ENCODE data around the gene DROSHA.

DNA sequence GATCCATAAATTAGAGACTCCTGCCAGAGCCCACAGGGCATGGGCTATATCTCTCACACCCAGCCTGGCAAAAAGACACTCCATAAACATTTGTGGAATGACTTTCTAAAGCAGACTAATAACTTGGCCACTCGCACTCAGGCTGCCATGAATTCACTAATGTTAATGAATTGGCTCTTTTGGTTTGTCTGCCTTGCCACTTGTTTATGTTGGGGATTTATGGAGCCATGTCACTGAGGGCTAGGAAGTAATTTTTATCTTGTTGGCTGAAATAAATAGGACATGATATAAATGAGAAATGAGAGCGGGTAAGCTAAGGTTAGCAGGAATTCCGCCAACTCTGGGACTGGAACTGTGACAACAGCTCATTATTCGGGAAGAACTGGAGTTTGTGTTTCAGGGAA lies 55.2 kb downstream of the DROSHA start:
- TF ChIP-seq MAFK (IDR thresholded peaks at IDR 0.05; ENCODE audit: partially characterized antibody) (no peak), FOXS1 (CRISPR knock-in tag; IDR thresholded peaks at IDR 0.05) (no peak), RARB (CRISPR knock-in tag; IDR thresholded peaks at IDR 0.05) (no peak), RCOR1 (IDR thresholded peaks at IDR 0.05; ENCODE audit: low read depth, low read length) (no peak), POLR2A (IDR thresholded peaks at IDR 0.05; ENCODE audit: low read length) (no peak)
- TF ChIP-seq, protein P1, sequence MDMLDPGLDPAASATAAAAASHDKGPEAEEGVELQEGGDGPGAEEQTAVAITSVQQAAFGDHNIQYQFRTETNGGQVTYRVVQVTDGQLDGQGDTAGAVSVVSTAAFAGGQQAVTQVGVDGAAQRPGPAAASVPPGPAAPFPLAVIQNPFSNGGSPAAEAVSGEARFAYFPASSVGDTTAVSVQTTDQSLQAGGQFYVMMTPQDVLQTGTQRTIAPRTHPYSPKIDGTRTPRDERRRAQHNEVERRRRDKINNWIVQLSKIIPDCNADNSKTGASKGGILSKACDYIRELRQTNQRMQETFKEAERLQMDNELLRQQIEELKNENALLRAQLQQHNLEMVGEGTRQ (IDR thresholded peaks at IDR 0.05) = no peak
- TF ChIP-seq, protein P2, sequence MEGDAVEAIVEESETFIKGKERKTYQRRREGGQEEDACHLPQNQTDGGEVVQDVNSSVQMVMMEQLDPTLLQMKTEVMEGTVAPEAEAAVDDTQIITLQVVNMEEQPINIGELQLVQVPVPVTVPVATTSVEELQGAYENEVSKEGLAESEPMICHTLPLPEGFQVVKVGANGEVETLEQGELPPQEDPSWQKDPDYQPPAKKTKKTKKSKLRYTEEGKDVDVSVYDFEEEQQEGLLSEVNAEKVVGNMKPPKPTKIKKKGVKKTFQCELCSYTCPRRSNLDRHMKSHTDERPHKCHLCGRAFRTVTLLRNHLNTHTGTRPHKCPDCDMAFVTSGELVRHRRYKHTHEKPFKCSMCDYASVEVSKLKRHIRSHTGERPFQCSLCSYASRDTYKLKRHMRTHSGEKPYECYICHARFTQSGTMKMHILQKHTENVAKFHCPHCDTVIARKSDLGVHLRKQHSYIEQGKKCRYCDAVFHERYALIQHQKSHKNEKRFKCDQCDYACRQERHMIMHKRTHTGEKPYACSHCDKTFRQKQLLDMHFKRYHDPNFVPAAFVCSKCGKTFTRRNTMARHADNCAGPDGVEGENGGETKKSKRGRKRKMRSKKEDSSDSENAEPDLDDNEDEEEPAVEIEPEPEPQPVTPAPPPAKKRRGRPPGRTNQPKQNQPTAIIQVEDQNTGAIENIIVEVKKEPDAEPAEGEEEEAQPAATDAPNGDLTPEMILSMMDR (IDR thresholded peaks at IDR 0.05) = no peak

Data from A549 (cell line).